ENCODE measurements around the gene PDZRN4.

The PDZRN4 gene

DNA sequence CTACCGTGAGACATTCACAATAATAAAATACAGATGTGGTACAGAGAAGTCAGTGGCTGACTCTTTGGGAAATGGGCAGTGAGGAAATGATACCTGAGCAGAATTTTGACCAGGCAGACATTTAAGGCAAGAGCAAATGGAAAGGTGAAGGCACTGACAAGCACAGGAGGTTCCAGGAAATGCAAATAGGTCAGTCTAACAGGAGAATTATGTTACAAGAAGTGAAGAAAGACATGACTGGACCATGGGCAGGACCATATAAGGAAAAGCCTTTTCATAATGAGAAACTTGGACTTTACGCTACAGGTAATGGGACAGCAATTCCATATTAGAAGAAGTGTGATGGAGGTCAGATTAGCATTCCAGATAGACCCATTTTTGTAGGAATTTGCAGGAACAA lies 338.9 kb downstream of the PDZRN4 start:
- H3K4me3 ChIP-seq (ENCODE audit: low read depth, low read length): no peak overlapping the region
- TF ChIP-seq, protein P1, sequence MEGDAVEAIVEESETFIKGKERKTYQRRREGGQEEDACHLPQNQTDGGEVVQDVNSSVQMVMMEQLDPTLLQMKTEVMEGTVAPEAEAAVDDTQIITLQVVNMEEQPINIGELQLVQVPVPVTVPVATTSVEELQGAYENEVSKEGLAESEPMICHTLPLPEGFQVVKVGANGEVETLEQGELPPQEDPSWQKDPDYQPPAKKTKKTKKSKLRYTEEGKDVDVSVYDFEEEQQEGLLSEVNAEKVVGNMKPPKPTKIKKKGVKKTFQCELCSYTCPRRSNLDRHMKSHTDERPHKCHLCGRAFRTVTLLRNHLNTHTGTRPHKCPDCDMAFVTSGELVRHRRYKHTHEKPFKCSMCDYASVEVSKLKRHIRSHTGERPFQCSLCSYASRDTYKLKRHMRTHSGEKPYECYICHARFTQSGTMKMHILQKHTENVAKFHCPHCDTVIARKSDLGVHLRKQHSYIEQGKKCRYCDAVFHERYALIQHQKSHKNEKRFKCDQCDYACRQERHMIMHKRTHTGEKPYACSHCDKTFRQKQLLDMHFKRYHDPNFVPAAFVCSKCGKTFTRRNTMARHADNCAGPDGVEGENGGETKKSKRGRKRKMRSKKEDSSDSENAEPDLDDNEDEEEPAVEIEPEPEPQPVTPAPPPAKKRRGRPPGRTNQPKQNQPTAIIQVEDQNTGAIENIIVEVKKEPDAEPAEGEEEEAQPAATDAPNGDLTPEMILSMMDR (IDR thresholded peaks at IDR 0.05; ENCODE audit: low read depth, low read length, missing control alignments): no peak
- DNase-seq (ENCODE audit: low read depth): no peak

DNA sequence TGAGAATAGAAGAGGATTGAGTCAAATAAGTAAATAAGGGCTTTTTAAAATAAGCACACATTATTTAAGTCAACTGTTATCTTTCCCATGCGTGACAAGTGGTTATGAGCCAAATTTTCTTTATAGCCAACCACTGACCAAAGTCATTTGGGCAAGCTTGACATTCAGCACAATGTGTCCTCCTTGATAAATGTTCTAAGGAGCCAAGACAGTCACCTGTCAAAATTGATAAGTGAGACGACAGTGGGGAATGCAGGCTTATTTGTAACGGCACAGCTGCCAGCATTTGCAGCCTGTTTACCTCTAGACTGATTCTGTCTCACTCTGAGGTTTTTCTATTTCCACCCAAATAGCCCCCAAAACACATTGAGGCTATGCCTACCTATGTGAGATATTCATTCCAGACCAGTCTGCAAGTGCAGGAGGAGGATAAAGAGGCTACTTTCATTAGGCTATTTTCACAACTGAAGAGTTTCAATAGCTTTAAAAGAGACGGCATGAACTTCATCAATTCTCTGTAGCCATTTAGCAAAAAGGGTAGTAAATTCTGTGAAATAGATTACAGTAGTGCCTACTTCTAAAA lies 339.5 kb downstream of the PDZRN4 start:
- TF ChIP-seq, protein P1 (IDR thresholded peaks at IDR 0.05; ENCODE audit: low read depth, low read length, missing control alignments): no peak
- no peak for DNase-seq (ENCODE audit: low read depth)
- no peak overlapping the region for H3K4me3 ChIP-seq (ENCODE audit: low read depth, low read length)

DNA sequence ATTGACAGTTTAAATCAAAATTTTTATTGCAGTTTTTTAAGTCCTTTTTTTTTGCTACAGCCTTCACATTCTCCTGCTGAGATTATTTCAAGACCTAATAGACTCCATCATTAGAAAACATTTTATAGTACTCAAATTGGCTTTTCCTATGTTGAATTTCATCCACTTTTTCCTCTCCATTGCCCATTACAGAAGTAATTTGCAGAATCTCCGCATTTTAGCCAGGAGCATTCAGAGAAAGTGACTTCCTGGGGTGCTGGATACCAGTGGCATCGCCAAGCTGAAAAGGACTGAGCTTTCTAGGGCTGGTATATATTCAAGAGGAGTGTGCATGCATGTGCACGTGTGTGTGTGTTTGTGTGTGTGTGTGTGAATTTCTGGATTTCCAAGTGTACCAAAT lies 340.8 kb downstream of the PDZRN4 start:
- H3K4me3 ChIP-seq (ENCODE audit: low read depth, low read length): no peak overlapping the region
- DNase-seq (ENCODE audit: low read depth): no peak
- TF ChIP-seq, protein P1 (IDR thresholded peaks at IDR 0.05; ENCODE audit: low read depth, low read length, missing control alignments): no peak

DNA sequence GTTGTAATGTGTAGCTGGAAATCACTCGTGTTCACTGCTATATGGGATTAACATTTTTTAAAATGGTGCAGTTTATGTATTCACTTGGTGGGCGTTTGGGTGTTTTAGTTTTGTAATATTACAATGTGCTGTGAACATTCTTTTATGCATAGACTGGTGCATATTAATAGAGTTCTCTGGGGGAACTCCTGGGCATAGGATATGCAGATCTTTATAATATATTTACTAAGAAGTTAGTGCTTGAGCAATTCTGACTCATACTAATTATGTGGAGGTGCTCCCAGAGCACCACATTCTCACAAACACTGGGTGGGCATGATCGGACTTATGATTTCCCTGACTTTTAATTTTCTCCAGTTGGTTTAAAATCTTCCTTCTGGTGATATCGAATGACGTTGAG lies 342.3 kb downstream of the PDZRN4 start:
- no peak overlapping the region for H3K4me3 ChIP-seq (ENCODE audit: low read depth, low read length)
- TF ChIP-seq, protein P1 (IDR thresholded peaks at IDR 0.05; ENCODE audit: low read depth, low read length, missing control alignments): no peak
- no peak for DNase-seq (ENCODE audit: low read depth)

DNA sequence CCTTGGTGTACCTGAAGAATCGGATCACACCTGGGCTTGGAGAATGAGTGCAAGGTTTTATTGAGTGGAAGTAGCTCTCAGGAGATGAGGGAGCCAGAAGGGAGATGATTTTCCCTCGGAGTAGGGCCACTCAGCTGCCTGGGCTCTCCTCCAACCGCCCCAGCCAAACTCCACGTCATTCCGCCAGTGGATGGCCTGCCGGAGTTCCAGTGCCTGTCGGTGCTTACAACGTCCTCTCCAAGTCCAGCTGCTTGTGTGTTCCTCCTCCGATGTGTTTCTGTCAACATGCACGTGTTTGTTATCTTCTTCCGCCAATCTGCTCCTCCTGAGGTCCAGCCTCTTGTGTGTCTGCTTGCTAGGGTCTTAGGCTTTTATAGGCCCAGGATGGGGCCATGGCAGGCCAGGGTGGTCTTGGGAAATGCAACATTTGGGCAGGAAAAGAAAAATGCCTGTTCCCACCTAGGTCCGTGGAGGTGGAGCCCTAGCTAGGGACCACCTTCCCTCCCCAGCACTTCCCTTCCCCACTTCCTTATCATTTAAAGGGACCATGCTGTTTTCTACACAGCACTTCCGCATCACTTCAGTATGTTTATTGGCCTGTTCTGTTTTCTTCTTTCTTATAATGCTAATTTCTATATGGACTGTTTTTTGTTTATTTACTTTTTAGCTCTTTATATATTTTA lies 343.2 kb downstream of the PDZRN4 start:
- DNase-seq (ENCODE audit: low read depth): no peak
- no peak overlapping the region for H3K4me3 ChIP-seq (ENCODE audit: low read depth, low read length)
- TF ChIP-seq, protein P1 (IDR thresholded peaks at IDR 0.05; ENCODE audit: low read depth, low read length, missing control alignments): no peak

DNA sequence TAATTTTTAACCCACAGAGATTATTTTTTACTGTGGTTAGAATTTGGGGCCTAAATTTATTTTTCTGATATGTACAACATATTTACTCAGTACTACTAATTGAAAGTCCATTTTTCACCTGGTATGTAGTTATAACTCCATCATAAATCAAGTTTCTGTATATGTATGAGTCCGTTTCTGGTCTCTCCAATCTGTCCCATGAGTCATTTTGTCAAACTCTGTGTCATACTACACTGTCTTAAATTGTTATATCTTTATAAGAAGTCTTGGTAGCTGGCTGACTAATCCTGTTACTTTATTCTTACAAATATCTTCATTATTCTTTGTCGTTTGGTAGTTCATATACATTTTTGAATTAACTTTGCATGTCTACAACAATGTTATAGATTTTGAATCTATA lies 344.0 kb downstream of the PDZRN4 start:
- H3K4me3 ChIP-seq (ENCODE audit: low read depth, low read length): no peak overlapping the region
- TF ChIP-seq, protein P1 (IDR thresholded peaks at IDR 0.05; ENCODE audit: low read depth, low read length, missing control alignments): no peak
- DNase-seq (ENCODE audit: low read depth): no peak

Data from GM12864 (cell line).